ENCODE results near the gene LPP.
"Not testable (repeated sequence)": the region's sequence is repeated elsewhere in the genome, so short reads cannot be mapped to it uniquely, and the experiment has no call there.

LPP gene

GRCh38 chr3:188445175-188445574 is 291.2 kb downstream of the LPP start:
- not testable (repeated sequence) for DNase-seq (ENCODE audit: low read depth)

GRCh38 chr3:188446014-188446413 is 292.1 kb downstream of the LPP start:
- DNase-seq (ENCODE audit: low read depth), result no peak

DNA sequence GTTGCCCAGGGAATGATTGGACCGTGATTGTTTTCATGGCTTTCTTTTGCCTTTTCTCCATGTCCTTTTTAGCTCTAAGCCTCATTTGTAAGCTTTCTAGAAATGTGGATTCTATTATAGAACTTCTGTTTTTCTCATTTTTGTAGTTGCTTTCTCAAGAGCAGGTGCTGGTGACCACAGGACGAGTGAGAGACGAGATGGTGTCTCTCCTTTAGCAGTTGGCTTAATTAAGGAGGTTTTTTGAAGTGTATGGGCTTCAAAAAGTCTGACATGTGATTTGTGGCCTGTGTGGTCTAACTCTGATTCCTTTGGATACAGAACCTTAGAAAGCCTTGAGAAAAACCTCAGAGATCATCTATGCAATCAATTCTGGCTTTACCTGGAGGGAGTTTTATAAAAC is 292.8 kb downstream of the LPP start:
- DNase-seq (ENCODE audit: low read depth), result no peak

GRCh38 chr3:188448813-188449212 is 294.9 kb downstream of the LPP start:
- no peak for DNase-seq (ENCODE audit: low read depth)

DNA sequence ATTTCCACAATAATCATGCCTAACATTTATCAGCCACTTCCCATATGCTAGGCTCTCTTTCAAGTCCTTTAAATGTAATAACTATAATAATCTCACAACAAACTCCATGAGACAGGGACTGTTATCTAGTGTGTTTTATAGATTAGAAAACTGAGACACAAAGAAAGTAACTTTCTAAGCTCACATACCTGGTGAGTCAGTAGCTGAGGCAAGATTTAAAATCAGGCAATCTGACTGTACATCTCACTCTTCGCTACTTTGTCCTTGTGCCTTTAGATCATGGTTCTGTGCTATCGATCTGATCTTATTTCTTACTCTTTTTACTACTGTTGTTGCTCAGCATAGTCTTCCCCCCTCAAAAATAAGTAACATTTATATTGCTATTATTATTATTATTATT is 295.5 kb downstream of the LPP start:
- DNase-seq (ENCODE audit: low read depth), result no peak

DNA sequence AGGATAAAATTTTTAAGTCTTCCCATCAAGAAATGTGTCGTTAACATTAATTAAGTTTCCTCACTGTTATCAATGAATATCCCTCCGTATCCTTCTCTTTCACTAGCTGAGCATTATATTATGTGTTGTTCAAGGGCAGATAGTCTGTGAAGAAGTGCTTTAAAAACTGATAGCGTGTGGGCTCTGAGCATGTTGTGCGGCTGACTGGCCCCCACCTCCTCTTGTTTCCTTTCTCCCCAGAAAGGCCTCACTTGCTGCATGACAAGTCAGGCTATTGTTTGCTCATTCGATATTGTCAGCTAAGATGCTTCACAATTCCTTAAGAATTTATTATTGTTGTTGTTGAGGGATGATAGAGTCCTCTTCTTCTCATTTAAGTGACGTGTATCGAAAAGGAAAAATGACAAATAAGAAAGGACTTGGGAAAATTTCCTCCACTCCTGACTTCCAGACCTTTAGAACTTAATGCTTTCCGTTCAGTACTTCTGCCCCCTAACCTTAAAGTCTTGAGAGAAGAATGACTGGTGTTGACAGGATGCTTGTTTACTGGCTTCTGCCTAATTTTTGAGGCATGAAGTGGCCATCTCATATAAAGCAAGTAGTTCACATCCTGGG is 298.3 kb downstream of the LPP start:
- DNase-seq (ENCODE audit: low read depth), result no peak

DNA sequence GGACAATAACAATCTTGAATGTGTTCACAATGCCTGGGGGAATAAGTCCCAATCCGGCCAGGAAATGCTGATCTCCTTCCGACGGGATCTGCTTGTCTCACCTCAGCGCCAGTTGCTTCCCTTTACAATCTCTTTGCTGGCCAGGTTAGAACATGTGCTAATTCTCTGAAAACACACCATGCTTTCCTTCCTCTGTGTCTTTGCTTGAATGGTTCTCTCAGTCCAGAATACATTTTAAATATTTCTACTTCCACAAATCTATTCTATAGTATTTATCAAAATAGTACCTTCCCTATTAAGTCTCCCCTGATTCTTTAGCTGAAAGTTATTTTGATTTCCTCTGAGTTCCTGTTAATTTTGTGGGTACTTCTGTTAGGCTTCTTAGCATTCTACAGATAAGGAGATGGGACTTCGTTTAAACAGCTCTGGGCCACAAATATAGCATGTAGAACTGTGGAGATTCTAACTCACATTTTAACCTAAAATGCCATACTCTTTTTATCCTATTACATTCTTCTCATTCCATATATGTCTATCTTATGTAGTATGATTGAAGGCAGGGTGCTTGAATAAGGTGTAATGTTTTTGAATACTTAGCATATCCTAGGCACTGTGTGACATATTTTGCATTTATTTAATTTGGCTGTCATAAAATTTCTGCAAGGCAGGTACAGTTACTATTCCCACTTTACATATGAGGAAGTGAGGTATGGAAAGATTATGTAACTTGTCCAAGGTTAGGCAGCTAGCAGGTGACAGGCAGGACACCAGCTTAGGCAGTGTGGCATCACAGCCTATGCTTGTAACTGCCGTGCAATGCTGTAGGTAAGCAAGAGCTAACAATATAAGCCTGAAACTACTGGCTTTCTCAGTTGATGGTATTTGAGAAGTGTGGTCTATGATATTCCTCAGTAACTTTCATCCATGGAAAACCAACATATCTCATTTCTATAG is 299.8 kb downstream of the LPP start:
- no peak for DNase-seq (ENCODE audit: low read depth)

DNA sequence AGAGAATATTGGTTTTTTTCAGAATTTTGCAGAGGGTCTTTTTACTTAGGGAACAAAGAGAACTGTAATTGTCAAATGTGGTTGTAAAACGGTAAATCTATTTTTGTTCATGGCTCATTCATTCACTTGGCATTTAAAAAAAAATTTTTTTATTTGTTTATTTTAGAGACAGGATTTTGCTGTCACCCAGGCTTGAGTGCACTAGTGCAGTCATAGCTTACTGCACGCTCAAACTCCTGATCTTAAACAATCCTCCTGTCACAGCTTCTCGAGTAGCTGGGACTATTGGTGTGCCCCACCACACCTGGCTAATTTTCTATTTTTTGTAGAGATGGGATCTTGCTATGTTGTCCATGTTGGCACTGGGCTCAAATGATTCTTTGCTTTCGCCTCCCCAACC is 301.8 kb downstream of the LPP start:
- DNase-seq (ENCODE audit: low read depth), result no peak

GRCh38 chr3:188458756-188459155 is 304.8 kb downstream of the LPP start:
- no peak for DNase-seq (ENCODE audit: low read depth)

- DNase-seq (ENCODE audit: low read depth), result no peak
Measured at GRCh38 chr3:188465311-188465710, 311.4 kb downstream of the LPP start.

DNA sequence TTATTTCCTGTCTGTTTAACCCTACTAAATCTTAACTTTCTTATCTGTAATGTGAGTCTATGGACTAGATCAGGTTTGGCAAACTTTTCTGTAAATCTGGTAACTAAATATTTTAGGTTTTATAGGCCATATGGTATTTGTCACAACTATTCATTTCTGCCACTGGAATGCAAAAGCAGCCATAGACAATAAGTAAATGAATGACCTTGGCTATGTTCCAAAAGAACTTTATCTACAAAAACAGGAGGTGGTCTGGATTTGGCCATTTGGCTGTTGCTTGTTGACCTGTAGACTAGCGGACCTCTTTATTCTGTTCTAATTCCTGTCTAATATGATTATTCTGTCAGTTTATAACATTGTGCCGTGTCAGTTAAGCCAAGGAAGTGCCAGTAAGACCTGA is 314.2 kb downstream of the LPP start:
- DNase-seq (ENCODE audit: low read depth), result no peak

DNA sequence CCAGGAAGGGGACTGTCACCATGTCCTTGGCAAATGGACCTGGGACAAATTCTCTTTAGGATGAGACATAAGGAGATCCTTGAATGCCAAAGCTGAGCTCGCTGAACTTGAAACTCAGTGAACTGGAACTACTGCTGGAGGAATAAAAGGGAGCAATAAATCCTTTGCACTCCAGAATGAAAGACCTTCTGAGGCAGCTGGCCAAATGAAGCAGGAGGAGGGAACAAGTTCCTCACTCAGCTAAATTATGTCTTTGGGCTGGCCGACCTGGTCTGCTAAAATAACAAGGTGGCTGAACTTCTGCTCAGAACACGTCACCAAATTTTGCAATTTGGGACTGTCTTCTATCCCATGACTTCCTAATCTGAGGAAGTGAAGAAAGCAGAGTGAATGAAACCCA is 314.7 kb downstream of the LPP start:
- no peak for DNase-seq (ENCODE audit: low read depth)

DNA sequence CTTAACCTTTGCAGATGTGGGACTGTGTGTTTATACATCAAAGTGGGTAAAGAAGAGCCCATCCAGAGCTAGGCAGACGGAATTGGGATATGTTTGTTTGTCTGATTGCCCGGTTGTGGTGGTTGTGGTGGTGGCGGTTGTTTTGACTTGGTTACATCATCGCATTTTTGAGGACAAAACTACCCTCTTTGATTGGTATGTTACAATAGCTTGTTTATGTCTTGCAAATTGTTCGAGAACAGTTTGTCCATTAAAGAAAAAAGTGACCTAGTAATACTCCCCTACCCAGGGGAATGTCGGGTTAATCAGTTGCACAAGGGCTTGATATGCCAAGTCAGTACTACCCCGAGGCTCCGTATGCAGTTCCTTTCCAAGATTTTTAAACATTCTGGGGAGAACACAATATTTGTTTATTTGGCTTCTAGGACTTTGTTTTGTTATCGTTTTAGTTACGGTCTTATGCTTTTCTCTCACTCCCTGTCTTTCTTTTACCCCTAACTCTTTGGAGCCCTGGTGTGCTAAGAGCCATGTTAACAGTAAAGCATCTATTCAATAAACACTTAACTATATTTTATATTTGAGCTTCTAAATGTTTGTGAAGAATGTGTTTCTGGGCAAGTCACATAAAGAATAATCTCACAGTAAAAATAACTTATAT is 315.4 kb downstream of the LPP start:
- DNase-seq (ENCODE audit: low read depth), result no peak

DNA sequence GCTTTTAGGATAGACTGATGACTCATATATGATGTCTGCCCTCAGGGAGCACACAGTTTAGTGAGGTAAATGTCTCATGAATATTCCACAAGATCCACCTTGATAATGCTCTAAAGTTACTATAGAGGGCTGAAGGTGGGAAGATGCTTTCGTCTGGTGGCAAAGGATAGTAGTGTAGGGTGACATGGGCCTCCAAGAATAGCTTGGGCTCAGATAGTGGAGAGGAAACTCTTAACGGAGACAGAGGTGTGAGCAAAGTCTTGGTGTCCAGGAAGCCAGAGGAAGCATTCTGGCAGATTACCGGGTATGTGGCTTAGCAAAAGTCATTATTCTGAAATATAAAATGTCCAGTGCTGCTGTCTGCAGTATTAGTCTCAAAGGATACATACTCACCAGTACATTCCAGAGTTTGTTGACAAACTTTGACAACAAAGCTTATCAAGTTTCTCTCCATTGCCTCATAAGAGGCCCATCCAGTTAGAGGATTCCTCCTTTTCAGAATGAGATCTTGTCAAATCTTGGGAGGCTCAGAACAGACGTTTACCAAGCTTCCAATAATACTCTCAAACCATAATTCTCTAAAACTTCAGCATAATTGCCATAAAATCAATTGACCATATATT is 316.7 kb downstream of the LPP start:
- no peak for DNase-seq (ENCODE audit: low read depth)

- DNase-seq (ENCODE audit: low read depth), result no peak
Measured at GRCh38 chr3:188471723-188472122, 317.8 kb downstream of the LPP start.

DNA sequence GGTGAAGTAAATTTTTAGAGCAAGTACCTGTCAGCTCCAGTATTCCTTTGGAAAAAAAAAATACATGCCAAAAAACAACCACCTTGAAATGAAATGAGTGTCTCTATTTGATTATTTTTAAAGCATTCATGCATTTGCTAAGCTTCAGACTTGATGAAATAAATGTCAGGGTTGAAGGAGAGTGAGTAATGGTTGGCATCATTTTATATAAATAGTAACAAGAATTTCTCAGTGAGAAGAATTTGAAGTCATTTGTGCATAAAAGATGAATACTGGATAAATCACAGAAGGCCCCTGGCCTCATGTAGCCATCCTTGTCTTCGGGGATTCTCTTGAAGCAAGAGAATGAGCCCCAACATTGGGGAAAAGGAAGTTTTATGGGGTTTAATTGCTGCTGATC is 318.4 kb downstream of the LPP start:
- no peak for DNase-seq (ENCODE audit: low read depth)

GRCh38 chr3:188473045-188473444 is 319.1 kb downstream of the LPP start:
- DNase-seq (ENCODE audit: low read depth), result no peak

DNA sequence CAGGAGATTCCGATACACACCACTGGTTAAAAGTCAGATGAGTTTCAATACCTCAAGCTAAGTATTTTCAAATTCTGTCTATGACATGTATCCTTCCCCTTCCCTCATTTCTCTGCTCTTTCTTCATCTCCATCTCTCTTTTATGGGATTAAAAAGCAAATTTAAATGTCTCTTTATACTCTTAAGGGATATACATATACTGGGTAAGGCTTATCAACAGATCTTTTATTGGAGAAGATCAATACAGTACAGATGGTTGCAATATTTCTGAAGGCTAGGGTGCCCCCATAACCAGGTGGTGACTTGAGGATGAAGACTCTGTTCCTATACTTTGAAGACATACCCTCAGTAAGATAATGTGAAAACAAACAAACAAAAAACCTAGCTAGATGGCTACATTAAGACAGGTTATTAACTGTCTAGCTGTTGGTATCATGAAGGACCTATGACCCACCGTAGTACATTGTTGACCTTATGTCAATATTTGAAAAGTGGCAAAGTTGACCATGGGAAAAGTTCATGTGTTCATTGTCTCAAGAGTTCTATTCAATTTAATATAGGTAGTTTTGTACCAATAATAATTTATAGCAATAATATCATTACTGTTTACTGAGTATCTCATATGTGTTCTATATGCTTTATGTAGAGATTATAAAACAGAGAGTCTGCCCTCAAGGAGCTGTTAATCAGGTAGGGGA is 319.8 kb downstream of the LPP start:
- DNase-seq (ENCODE audit: low read depth), result no peak

GRCh38 chr3:188476935-188477334 is 323.0 kb downstream of the LPP start:
- DNase-seq (ENCODE audit: low read depth), result no peak

- DNase-seq (ENCODE audit: low read depth), result no peak
Measured at GRCh38 chr3:188480011-188480410, 326.1 kb downstream of the LPP start.

GRCh38 chr3:188482929-188483328 is 329.0 kb downstream of the LPP start:
- no peak for DNase-seq (ENCODE audit: low read depth)

- no peak for DNase-seq (ENCODE audit: low read depth)
Measured at GRCh38 chr3:188486126-188486525, 332.2 kb downstream of the LPP start.

Measured in activated gamma-delta T cell treated with anti-CD3 and anti-CD28 coated beads, Interleukin-2, amount 50 U/mL, for 16 hours (primary cell).